SH-SY5Y (cell line): ENCODE results near the gene PGD.

Experiments
- GATA2 ChIP-seq: IDR thresholded peaks from 2 replicates; pipeline ENCODE4 v1.6.1; 2011; ENCODE audit warnings: mild to moderate bottlenecking, low read depth, low read length
- GATA3 ChIP-seq: IDR thresholded peaks from 2 replicates; pipeline ENCODE4 v1.6.1; 2011; ENCODE audit warnings: low read depth, mild to moderate bottlenecking, low read length, moderate library complexity

GRCh38 chr1:10387677-10388386 is 11.0 kb upstream of the PGD start:
- TF ChIP-seq GATA3 (no peak), GATA2 (no peak)
